Suprapubic skin (tissue), 3 donors: ENCODE data around the gene ARFGAP1.

ENCODE experiments used
- CTCF ChIP-seq, 2 donors: fragments of 200-600 bp in 1 of 2; fragments of 450-650 bp in 1 of 2; sonication (generic) in 1 of 2; IDR thresholded peaks; one replicate each; pipeline ENCODE4 v1.5.1; 2016 to 2019; ENCODE audit warnings: antibody characterized with exemption in 2 of 2, mild to moderate bottlenecking in 1 of 2, moderate library complexity in 1 of 2
- POLR2A ChIP-seq, 2 donors: fragments of 450-650 bp; IDR thresholded peaks; one replicate each; pipeline ENCODE4 v1.6.1; 2017; ENCODE audit warnings: antibody characterized with exemption in 2 of 2, mild to moderate bottlenecking in 2 of 2, moderate library complexity in 2 of 2

GRCh38 chr20:63273059-63273579, 506 bp downstream of the ARFGAP1 start:
- no peak for TF ChIP-seq CTCF (IDR thresholded peaks at IDR 0.05)
- TF ChIP-seq POLR2A (IDR thresholded peaks at IDR 0.05), result no peak
